ENCODE results near the gene PAX5. TPM values are rescaled to one million over a fixed set of nuclear protein-coding genes. Genes with fewer than 3 reads are reported as not detected.

The PAX5 gene
- polyA plus RNA-seq, 4 donors, result under 0.01 to 1.1 (median 0.22) TPM; not detected in 1

GRCh38 chr9:36942891-36943290 lies 91.2 kb downstream of the PAX5 start:
- FAIRE-seq, result no peak
- WGBS, 3 donors, result 79 to 90% (median 84%) methylated on average over 8 of the region's 8 CpGs
- Histone ChIP-seq H3K4me3 (ENCODE audit: low read depth in 1 of 3, low read length in 3 of 3) (no peak overlapping the region), H3K27me3 (ENCODE audit: control insufficient read depth in 3 of 3, insufficient read depth in 3 of 3, low read length in 3 of 3) (peaks cover 0 to 17% (median 4%) of the 10 kb centered on the region in 3 donors), H3K27ac (ENCODE audit: low read depth in 1 of 3, low read length in 2 of 3) (no peak overlapping the region), H3K9me3 (ENCODE audit: control insufficient read depth in 2 of 2, insufficient read depth in 1 of 2, low read depth in 1 of 2, low read length in 1 of 2) (no peaks in the 10 kb centered on the region), H3K36me3 (ENCODE audit: control insufficient read depth in 3 of 3, insufficient read depth in 2 of 3, low read depth in 1 of 3, low read length in 3 of 3) (no peaks in the 10 kb centered on the region), H3K4me1 (ENCODE audit: control insufficient read depth in 3 of 3, insufficient read depth in 2 of 3, low read depth in 1 of 3, low read length in 2 of 3) (no peaks in the 10 kb centered on the region)
- DNase-seq, result no peak

- FAIRE-seq, result no peak
- 82 to 93% (median 84%) methylated on average over 6 of the region's 6 CpGs for WGBS, 3 donors
- Histone ChIP-seq H3K27ac (ENCODE audit: low read depth in 1 of 3, low read length in 2 of 3) (no peak overlapping the region), H3K4me3 (ENCODE audit: low read depth in 1 of 3, low read length in 3 of 3) (no peak overlapping the region), H3K36me3 (ENCODE audit: control insufficient read depth in 3 of 3, insufficient read depth in 2 of 3, low read depth in 1 of 3, low read length in 3 of 3) (no peaks in the 10 kb centered on the region), H3K9me3 (ENCODE audit: control insufficient read depth in 2 of 2, insufficient read depth in 1 of 2, low read depth in 1 of 2, low read length in 1 of 2) (no peaks in the 10 kb centered on the region), H3K27me3 (ENCODE audit: control insufficient read depth in 3 of 3, insufficient read depth in 3 of 3, low read length in 3 of 3) (peaks cover 0 to 22% (median 4%) of the 10 kb centered on the region in 3 donors), H3K4me1 (ENCODE audit: control insufficient read depth in 3 of 3, insufficient read depth in 2 of 3, low read depth in 1 of 3, low read length in 2 of 3) (no peaks in the 10 kb centered on the region)
- no peak for DNase-seq
These were observed 92.6 kb downstream of the PAX5 start for GRCh38 chr9:36941441-36941840.

- Histone ChIP-seq H3K4me1 (ENCODE audit: control insufficient read depth in 3 of 3, insufficient read depth in 2 of 3, low read depth in 1 of 3, low read length in 2 of 3) (no peaks in the 10 kb centered on the region), H3K36me3 (ENCODE audit: control insufficient read depth in 3 of 3, insufficient read depth in 2 of 3, low read depth in 1 of 3, low read length in 3 of 3) (no peaks in the 10 kb centered on the region), H3K4me3 (ENCODE audit: low read depth in 1 of 3, low read length in 3 of 3) (no peak overlapping the region), H3K9me3 (ENCODE audit: control insufficient read depth in 2 of 2, insufficient read depth in 1 of 2, low read depth in 1 of 2, low read length in 1 of 2) (no peaks in the 10 kb centered on the region), H3K27me3 (ENCODE audit: control insufficient read depth in 3 of 3, insufficient read depth in 3 of 3, low read length in 3 of 3) (peaks cover 0 to 22% (median 3%) of the 10 kb centered on the region in 3 donors), H3K27ac (ENCODE audit: low read depth in 1 of 3, low read length in 2 of 3) (no peak overlapping the region)
- FAIRE-seq, result no peak
- 58 to 78% (median 66%) methylated on average over 7 of the region's 7 CpGs for WGBS, 3 donors
- no peak for DNase-seq
These were observed 93.2 kb downstream of the PAX5 start for GRCh38 chr9:36940881-36941280.

- no peak overlapping the region for H3K4me3 ChIP-seq (ENCODE audit: low read depth in 1 of 3, low read length in 3 of 3)
- no peak overlapping the region for H3K27ac ChIP-seq (ENCODE audit: low read depth in 1 of 3, low read length in 2 of 3)
- peaks cover 0 to 22% (median 3%) of the 10 kb centered on the region in 3 donors for H3K27me3 ChIP-seq (ENCODE audit: control insufficient read depth in 3 of 3, insufficient read depth in 3 of 3, low read length in 3 of 3)
- H3K4me1 ChIP-seq (ENCODE audit: control insufficient read depth in 3 of 3, insufficient read depth in 2 of 3, low read depth in 1 of 3, low read length in 2 of 3), result no peaks in the 10 kb centered on the region
- DNase-seq (no peak), FAIRE-seq (no peak)
- WGBS, 3 donors, result 65 to 76% (median 72%) methylated on average over 7 of the region's 7 CpGs
- no peaks in the 10 kb centered on the region for H3K36me3 ChIP-seq (ENCODE audit: control insufficient read depth in 3 of 3, insufficient read depth in 2 of 3, low read depth in 1 of 3, low read length in 3 of 3)
- no peaks in the 10 kb centered on the region for H3K9me3 ChIP-seq (ENCODE audit: control insufficient read depth in 2 of 2, insufficient read depth in 1 of 2, low read depth in 1 of 2, low read length in 1 of 2)
These were observed 93.6 kb downstream of the PAX5 start for GRCh38 chr9:36940500-36940853.

- Histone ChIP-seq H3K9me3 (ENCODE audit: control insufficient read depth in 2 of 2, insufficient read depth in 1 of 2, low read depth in 1 of 2, low read length in 1 of 2) (no peaks in the 10 kb centered on the region), H3K36me3 (ENCODE audit: control insufficient read depth in 3 of 3, insufficient read depth in 2 of 3, low read depth in 1 of 3, low read length in 3 of 3) (no peaks in the 10 kb centered on the region), H3K27me3 (ENCODE audit: control insufficient read depth in 3 of 3, insufficient read depth in 3 of 3, low read length in 3 of 3) (peaks cover 0 to 22% (median 3%) of the 10 kb centered on the region in 3 donors), H3K4me3 (ENCODE audit: low read depth in 1 of 3, low read length in 3 of 3) (no peak overlapping the region), H3K27ac (ENCODE audit: low read depth in 1 of 3, low read length in 2 of 3) (no peak overlapping the region), H3K4me1 (ENCODE audit: control insufficient read depth in 3 of 3, insufficient read depth in 2 of 3, low read depth in 1 of 3, low read length in 2 of 3) (no peaks in the 10 kb centered on the region)
- 69 to 79% (median 77%) methylated on average over 28 of the region's 28 CpGs for WGBS, 3 donors
- FAIRE-seq (no peak), DNase-seq (no peak)
These were observed 94.2 kb downstream of the PAX5 start for GRCh38 chr9:36939655-36940499.

GRCh38 chr9:36939214-36939613 lies 94.9 kb downstream of the PAX5 start:
- H3K4me1 ChIP-seq (ENCODE audit: control insufficient read depth in 3 of 3, insufficient read depth in 2 of 3, low read depth in 1 of 3, low read length in 2 of 3), result no peaks in the 10 kb centered on the region

GRCh38 chr9:36938617-36939016 lies 95.5 kb downstream of the PAX5 start:
- no peaks in the 10 kb centered on the region for H3K4me1 ChIP-seq (ENCODE audit: control insufficient read depth in 3 of 3, insufficient read depth in 2 of 3, low read depth in 1 of 3, low read length in 2 of 3)
- DNase-seq, result no peak
- no peak for FAIRE-seq
- no peak overlapping the region for H3K4me3 ChIP-seq (ENCODE audit: low read depth in 1 of 3, low read length in 3 of 3)
- no peaks in the 10 kb centered on the region for H3K36me3 ChIP-seq (ENCODE audit: control insufficient read depth in 3 of 3, insufficient read depth in 2 of 3, low read depth in 1 of 3, low read length in 3 of 3)
- H3K27me3 ChIP-seq (ENCODE audit: control insufficient read depth in 3 of 3, insufficient read depth in 3 of 3, low read length in 3 of 3), result peaks cover 0 to 19% (median 3%) of the 10 kb centered on the region in 3 donors
- WGBS, 3 donors, result 62 to 69% (median 64%) methylated on average over 6 of the region's 6 CpGs
- no peak overlapping the region for H3K27ac ChIP-seq (ENCODE audit: low read depth in 1 of 3, low read length in 2 of 3)
- no peaks in the 10 kb centered on the region for H3K9me3 ChIP-seq (ENCODE audit: control insufficient read depth in 2 of 2, insufficient read depth in 1 of 2, low read depth in 1 of 2, low read length in 1 of 2)

More at GRCh38 chr9:36939214-36939613, 94.9 kb downstream of the PAX5 start:
- no peak for DNase-seq
- H3K27me3 ChIP-seq (ENCODE audit: control insufficient read depth in 3 of 3, insufficient read depth in 3 of 3, low read length in 3 of 3), result peaks cover 0 to 19% (median 3%) of the 10 kb centered on the region in 3 donors
- 53 to 58% (median 57%) methylated on average over 5 of the region's 5 CpGs for WGBS, 3 donors
- no peak overlapping the region for H3K27ac ChIP-seq (ENCODE audit: low read depth in 1 of 3, low read length in 2 of 3)
- H3K4me3 ChIP-seq (ENCODE audit: low read depth in 1 of 3, low read length in 3 of 3), result no peak overlapping the region
- no peaks in the 10 kb centered on the region for H3K36me3 ChIP-seq (ENCODE audit: control insufficient read depth in 3 of 3, insufficient read depth in 2 of 3, low read depth in 1 of 3, low read length in 3 of 3)
- no peak for FAIRE-seq
- no peaks in the 10 kb centered on the region for H3K9me3 ChIP-seq (ENCODE audit: control insufficient read depth in 2 of 2, insufficient read depth in 1 of 2, low read depth in 1 of 2, low read length in 1 of 2)

- Histone ChIP-seq H3K36me3 (ENCODE audit: control insufficient read depth in 3 of 3, insufficient read depth in 2 of 3, low read depth in 1 of 3, low read length in 3 of 3) (no peaks in the 10 kb centered on the region), H3K27me3 (ENCODE audit: control insufficient read depth in 3 of 3, insufficient read depth in 3 of 3, low read length in 3 of 3) (peaks cover 0 to 19% (median 3%) of the 10 kb centered on the region in 3 donors), H3K4me3 (ENCODE audit: low read depth in 1 of 3, low read length in 3 of 3) (no peak overlapping the region), H3K27ac (ENCODE audit: low read depth in 1 of 3, low read length in 2 of 3) (no peak overlapping the region), H3K4me1 (ENCODE audit: control insufficient read depth in 3 of 3, insufficient read depth in 2 of 3, low read depth in 1 of 3, low read length in 2 of 3) (no peaks in the 10 kb centered on the region), H3K9me3 (ENCODE audit: control insufficient read depth in 2 of 2, insufficient read depth in 1 of 2, low read depth in 1 of 2, low read length in 1 of 2) (no peaks in the 10 kb centered on the region)
- no peak for DNase-seq
- 52 to 58% (median 57%) methylated on average over 4 of the region's 4 CpGs for whole genome bisulfite sequencing, 3 donors
- no peak for FAIRE-seq
These were observed 96.1 kb downstream of the PAX5 start for GRCh38 chr9:36937951-36938350.
